Large intestine (tissue), 3 donors: Measurements from ENCODE around the gene ACBD6. TPM values are rescaled to one million over a fixed set of nuclear protein-coding genes. Genes with fewer than 3 reads are reported as not detected.

ENCODE experiments used
- DNase-seq, 2 donors: peaks; one replicate each; pipeline versions ENCODE4 v3.0.0 to v3.0.0-alpha.2; 2013
- H3K27ac ChIP-seq: one replicate; pipeline ENCODE4 v1.5.1; 2013; ENCODE audit warnings: low read length
- H3K27me3 ChIP-seq: 2 replicates; pipeline ENCODE4 v1.6.1; 2013; ENCODE audit warnings: low read length; ENCODE audit not compliant: control insufficient read depth, insufficient read depth
- H3K36me3 ChIP-seq: 2 replicates; pipeline ENCODE4 v1.6.1; 2013; ENCODE audit warnings: low read length; ENCODE audit not compliant: control insufficient read depth, insufficient read depth
- H3K4me1 ChIP-seq: one replicate; pipeline ENCODE4 v1.6.1; 2013; ENCODE audit warnings: low read length; ENCODE audit not compliant: control insufficient read depth, insufficient read depth
- H3K4me3 ChIP-seq: one replicate; pipeline ENCODE4 v1.5.1; 2013; ENCODE audit warnings: low read length
- H3K9me3 ChIP-seq: one replicate; pipeline ENCODE4 v1.6.1; 2013; ENCODE audit warnings: mild to moderate bottlenecking, low read depth, low read length, moderate library complexity; ENCODE audit not compliant: control insufficient read depth
- WGBS: methylation state at CpG from one replicate; pipeline ENCODE4 v1.1.5; 2013; ENCODE audit warnings: low lambda C conversion rate; ENCODE audit not compliant: insufficient coverage; 5-methylcytosine and 5-hydroxymethylcytosine counted together
- polyA plus RNA-seq: library from polyadenylated mRNA; unstranded; fragments of 120-200 nt; gene quantifications from one replicate; pipeline ENCODE4 v1.2.1, GENCODE V29; 2013

Gene ACBD6
- polyA plus RNA-seq, 1 donor = 53.9 TPM

GRCh38 chr1:180274221-180274620, 228.2 kb downstream of the ACBD6 start:
- Histone ChIP-seq H3K9me3 (no peaks in the 10 kb centered on the region), H3K27ac (no peak overlapping the region), H3K4me3 (no peak overlapping the region), H3K36me3 (peaks cover 21% of the 10 kb centered on the region), H3K27me3 (no peaks in the 10 kb centered on the region), H3K4me1 (peaks cover 28% of the 10 kb centered on the region)
- no CpG with 5 or more reads among the region's 11 CpGs for WGBS
- no peak for DNase-seq

- WGBS = no CpG with 5 or more reads among the region's 2 CpGs
- H3K4me1 ChIP-seq = peaks cover 28% of the 10 kb centered on the region
- no peaks in the 10 kb centered on the region for H3K9me3 ChIP-seq
- peaks cover 21% of the 10 kb centered on the region for H3K36me3 ChIP-seq
- no peak overlapping the region for H3K27ac ChIP-seq
- no peaks in the 10 kb centered on the region for H3K27me3 ChIP-seq
- no peak for DNase-seq
- no peak overlapping the region for H3K4me3 ChIP-seq
Measured at GRCh38 chr1:180273066-180273465, 229.3 kb downstream of the ACBD6 start.

- no peak for DNase-seq
- H3K27me3 ChIP-seq = no peaks in the 10 kb centered on the region
- H3K9me3 ChIP-seq = no peaks in the 10 kb centered on the region
- no peak overlapping the region for H3K4me3 ChIP-seq
- H3K27ac ChIP-seq = no peak overlapping the region
- H3K4me1 ChIP-seq = peaks cover 28% of the 10 kb centered on the region
- peaks cover 20% of the 10 kb centered on the region for H3K36me3 ChIP-seq
- no CpG with 5 or more reads among the region's 4 CpGs for WGBS
Measured at GRCh38 chr1:180272395-180272794, 230.0 kb downstream of the ACBD6 start.

GRCh38 chr1:180271272-180272255, 230.8 kb downstream of the ACBD6 start:
- Histone ChIP-seq H3K4me3 (no peak overlapping the region), H3K4me1 (peaks cover 28% of the 10 kb centered on the region), H3K36me3 (peaks cover 17% of the 10 kb centered on the region), H3K27me3 (no peaks in the 10 kb centered on the region), H3K27ac (peak overlapping the region; percentile 85), H3K9me3 (no peaks in the 10 kb centered on the region)
- DNase-seq = peak in 1 of 2 donors; percentile 28
- no CpG with 5 or more reads among the region's 23 CpGs for WGBS

- DNase-seq = peak; percentile 57 to 83
- Histone ChIP-seq H3K36me3 (peaks cover 17% of the 10 kb centered on the region), H3K4me3 (no peak overlapping the region), H3K27me3 (no peaks in the 10 kb centered on the region), H3K9me3 (no peaks in the 10 kb centered on the region), H3K27ac (peak overlapping the region; percentile 85), H3K4me1 (peaks cover 28% of the 10 kb centered on the region)
- no CpG with 5 or more reads among the region's 8 CpGs for WGBS
Measured at GRCh38 chr1:180270530-180271271, 231.7 kb downstream of the ACBD6 start.

GRCh38 chr1:180269645-180270529, 232.5 kb downstream of the ACBD6 start:
- peaks cover 28% of the 10 kb centered on the region for H3K4me1 ChIP-seq
- peak overlapping the region; percentile 85 for H3K27ac ChIP-seq
- peak; percentile 89 to 94 for DNase-seq
- no CpG with 5 or more reads among the region's 14 CpGs for WGBS
- H3K36me3 ChIP-seq = peaks cover 12% of the 10 kb centered on the region
- H3K4me3 ChIP-seq = no peak overlapping the region
- H3K27me3 ChIP-seq = no peaks in the 10 kb centered on the region
- H3K9me3 ChIP-seq = no peaks in the 10 kb centered on the region

- Histone ChIP-seq H3K36me3 (peaks cover under 1% of the 10 kb centered on the region), H3K27ac (no peak overlapping the region), H3K4me3 (no peak overlapping the region), H3K9me3 (no peaks in the 10 kb centered on the region), H3K27me3 (peaks cover 5% of the 10 kb centered on the region), H3K4me1 (peaks cover 28% of the 10 kb centered on the region)
- 86% methylated on average over 2 of the region's 9 CpGs for WGBS
- DNase-seq = no peak
Measured at GRCh38 chr1:180268556-180269075, 233.8 kb downstream of the ACBD6 start.

GRCh38 chr1:180267761-180268555, 234.4 kb downstream of the ACBD6 start:
- H3K4me1 ChIP-seq = peaks cover 28% of the 10 kb centered on the region
- H3K36me3 ChIP-seq = no peaks in the 10 kb centered on the region
- no peaks in the 10 kb centered on the region for H3K9me3 ChIP-seq
- no peak for DNase-seq
- no peak overlapping the region for H3K4me3 ChIP-seq
- peaks cover 11% of the 10 kb centered on the region for H3K27me3 ChIP-seq
- no CpG with 5 or more reads among the region's 5 CpGs for WGBS
- no peak overlapping the region for H3K27ac ChIP-seq

GRCh38 chr1:180267211-180267561, 235.2 kb downstream of the ACBD6 start:
- Histone ChIP-seq H3K4me1 (peaks cover 25% of the 10 kb centered on the region), H3K27me3 (peaks cover 16% of the 10 kb centered on the region), H3K36me3 (no peaks in the 10 kb centered on the region), H3K4me3 (no peak overlapping the region), H3K9me3 (no peaks in the 10 kb centered on the region), H3K27ac (no peak overlapping the region)
- no peak for DNase-seq
- 100% methylated on average over 2 of the region's 12 CpGs for WGBS
